Stomach (tissue), 9 donors: ENCODE data around the gene LDLR. TPM values are rescaled to one million over a fixed set of nuclear protein-coding genes. Genes with fewer than 3 reads are reported as not detected.
"Not testable (repeated sequence)": the region's sequence is repeated elsewhere in the genome, so short reads cannot be mapped to it uniquely, and the experiment has no call there.

ENCODE experiments used
- DNase-seq, 2 donors: peaks; one replicate each; pipeline versions ENCODE4 v3.0.0 to v3.0.0-alpha.2; 2013 to 2019
- H3K27ac ChIP-seq, 5 donors: fragments of 200-600 bp in 4 of 5; sonication (generic) in 4 of 5; one replicate each; pipeline ENCODE4 v1.5.1; 2013 to 2019; ENCODE audit warnings: mild to moderate bottlenecking in 1 of 5, moderate library complexity in 1 of 5
- H3K27me3 ChIP-seq, 3 donors: fragments of 200-600 bp; sonication (generic); one replicate each; pipeline ENCODE4 v1.5.1; 2017 to 2019; ENCODE audit warnings: mixed run types in 1 of 3
- H3K36me3 ChIP-seq, 4 donors: fragments of 200-600 bp; sonication (generic); 1 replicate in 3 of 4; 2 replicates in 1 of 4; pipeline ENCODE4 v1.5.1; 2016 to 2019
- H3K4me1 ChIP-seq, 4 donors: fragments of 200-600 bp; sonication (generic); one replicate each; pipeline ENCODE4 v1.5.1; 2016 to 2019
- H3K4me3 ChIP-seq, 4 donors: fragments of 200-600 bp; sonication (generic) in 3 of 4; one replicate each; pipeline ENCODE4 v1.5.1; 2016 to 2019; ENCODE audit warnings: mild to moderate bottlenecking in 1 of 4
- H3K9me3 ChIP-seq, 4 donors: fragments of 200-600 bp; sonication (generic); one replicate each; pipeline ENCODE4 v1.5.1; 2016 to 2019
- CTCF ChIP-seq, 7 experiments: fragments of 450-650 bp in 4 of 7; fragments of 200-600 bp in 3 of 7; sonication (generic) in 3 of 7; IDR thresholded peaks; one replicate each; pipeline ENCODE4 v1.5.1; 2016 to 2019; ENCODE audit warnings: antibody characterized with exemption in 7 of 7, control low read depth in 2 of 7, mild to moderate bottlenecking in 1 of 7
- EP300 ChIP-seq: sonication (generic); formaldehyde crosslinking; IDR thresholded peaks from one replicate; pipeline ENCODE4 v1.6.1; 2017; ENCODE audit warnings: antibody characterized with exemption
- POLR2A ChIP-seq, 4 donors: fragments of 450-650 bp; IDR thresholded peaks; one replicate each; pipeline ENCODE4 v1.6.1; 2016; ENCODE audit warnings: antibody characterized with exemption in 4 of 4, control low read depth in 2 of 4, mild to moderate bottlenecking in 1 of 4, moderate library complexity in 1 of 4
- POLR2AphosphoS5 ChIP-seq, 3 donors: sonication (generic); formaldehyde crosslinking; IDR thresholded peaks; one replicate each; pipeline ENCODE4 v1.6.1; 2016; ENCODE audit warnings: antibody characterized with exemption in 3 of 3
- WGBS, 5 donors: extraction: QIAGEN DNeasy Blood & Tissue Kit in 3 of 5; methylation state at CpG; one replicate each; pipeline versions ENCODE4 v1.1.5 to v1.1.7; 2013 to 2018; 5-methylcytosine and 5-hydroxymethylcytosine counted together
- intact Hi-C: fragments of 100-400 bp; cut with DNase I; formaldehyde crosslinking; loops from one replicate; pipeline ENCODE4 v1.15.1; 2023; ENCODE audit warnings: low total_unique reads
- polyA plus RNA-seq, 3 donors: library from polyadenylated mRNA; stranded (reverse); fragments of 200-250 nt; gene quantifications; one replicate each; pipeline ENCODE4 v1.2.3, GENCODE V29; 2013
- total RNA-seq, 5 donors: library from RNA; depleted of rRNA; stranded (reverse); fragments of >200 nt; gene quantifications; one replicate each; pipeline versions ENCODE4 v1.1.0 to v1.2.3, GENCODE V29; 2014 to 2016
- donor health status: healthy with polysubstance abuse.
- donor health status: Bipolar disorder and iron deficiency.
- donor health status: healthy.

Gene LDLR
- total and polyA plus RNA-seq, 8 donors: 23.2 to 626 (median 87.2) TPM

GRCh38 chr19:11115042-11115441 is 25.8 kb downstream of the LDLR start:
- no peaks in the 10 kb centered on the region for H3K27me3 ChIP-seq
- H3K27ac ChIP-seq: peak overlapping the region in 2 of 5 donors; percentile 5 to 9
- WGBS, 5 donors: 79 to 95% (median 87%) methylated on average over 5 of the region's 5 CpGs
- H3K9me3 ChIP-seq: no peaks in the 10 kb centered on the region
- no peaks in the 10 kb centered on the region for H3K4me1 ChIP-seq
- peaks cover 88 to 100% (median 99%) of the 10 kb centered on the region in 4 donors for H3K36me3 ChIP-seq
- no peak overlapping the region for H3K4me3 ChIP-seq
- intact Hi-C loops: no loop called here
- TF ChIP-seq POLR2AphosphoS5 (IDR thresholded peaks at IDR 0.05): no peak
- no peak for TF ChIP-seq POLR2A (IDR thresholded peaks at IDR 0.05)
- no peak for TF ChIP-seq CTCF (IDR thresholded peaks at IDR 0.05)
- TF ChIP-seq EP300: no peak
- DNase-seq: no peak

GRCh38 chr19:11115895-11116446 is 26.7 kb downstream of the LDLR start:
- Histone ChIP-seq H3K4me3 (no peak overlapping the region), H3K36me3 (peaks cover 87 to 100% (median 99%) of the 10 kb centered on the region in 4 donors), H3K9me3 (no peaks in the 10 kb centered on the region), H3K27ac (peak overlapping the region in 1 of 5 donors; percentile 5), H3K27me3 (no peaks in the 10 kb centered on the region), H3K4me1 (no peaks in the 10 kb centered on the region)
- intact Hi-C loops: no loop called here
- TF ChIP-seq POLR2A (IDR thresholded peaks at IDR 0.05): no peak
- TF ChIP-seq CTCF (IDR thresholded peaks at IDR 0.05): no peak
- TF ChIP-seq EP300: no peak
- WGBS, 5 donors: 57 to 85% (median 80%) methylated on average over 11 of the region's 11 CpGs
- DNase-seq: no peak

- intact Hi-C loops: no loop called here
- H3K27me3 ChIP-seq: no peaks in the 10 kb centered on the region
- H3K36me3 ChIP-seq: peaks cover 82 to 100% (median 99%) of the 10 kb centered on the region in 4 donors
- WGBS, 5 donors: 88 to 96% (median 93%) methylated on average over 9 of the region's 9 CpGs
- no peak for TF ChIP-seq POLR2A (IDR thresholded peaks at IDR 0.05)
- no peak for TF ChIP-seq CTCF (IDR thresholded peaks at IDR 0.05)
- no peak for TF ChIP-seq EP300
- TF ChIP-seq POLR2AphosphoS5 (IDR thresholded peaks at IDR 0.05): no peak
- no peak for DNase-seq
- H3K27ac ChIP-seq: no peak overlapping the region
- H3K4me3 ChIP-seq: no peak overlapping the region
- H3K9me3 ChIP-seq: no peaks in the 10 kb centered on the region
- H3K4me1 ChIP-seq: no peaks in the 10 kb centered on the region
These were observed 27.2 kb downstream of the LDLR start for GRCh38 chr19:11116507-11116906.

- 90 to 97% (median 93%) methylated on average over 13 to 17 of the region's 17 CpGs for WGBS, 5 donors
- intact Hi-C loops: loop anchor here (5.0 kb wide), 1 partner anchor 85 kb away; no protein-coding TSS in a partner anchor
- peaks cover 54 to 97% (median 92%) of the 10 kb centered on the region in 4 donors for H3K36me3 ChIP-seq
- not testable (repeated sequence) for H3K27ac ChIP-seq, H3K9me3 ChIP-seq, H3K27me3 ChIP-seq, H3K4me3 ChIP-seq, H3K4me1 ChIP-seq, DNase-seq
These were observed 32.7 kb downstream of the LDLR start for GRCh38 chr19:11121963-11122362.

GRCh38 chr19:11123114-11123513 is 33.9 kb downstream of the LDLR start:
- Histone ChIP-seq H3K27ac (no peak overlapping the region), H3K36me3 (peaks cover 53 to 97% (median 92%) of the 10 kb centered on the region in 4 donors), H3K27me3 (no peaks in the 10 kb centered on the region), H3K4me3 (no peak overlapping the region), H3K4me1 (peaks cover 0 to 8% (median 5%) of the 10 kb centered on the region in 4 donors), H3K9me3 (no peaks in the 10 kb centered on the region)
- intact Hi-C loops: loop anchor here (5.0 kb wide), 1 partner anchor 86 kb away; no protein-coding TSS in a partner anchor
- WGBS, 5 donors: 78 to 87% (median 84%) methylated on average over 7 to 13 of the region's 13 CpGs
- no peak for TF ChIP-seq CTCF (IDR thresholded peaks at IDR 0.05)
- DNase-seq: no peak

GRCh38 chr19:11124157-11124556 is 34.9 kb downstream of the LDLR start:
- H3K4me1 ChIP-seq, DNase-seq, H3K27ac ChIP-seq, H3K9me3 ChIP-seq, H3K27me3 ChIP-seq, H3K4me3 ChIP-seq: not testable (repeated sequence)
- H3K36me3 ChIP-seq: peaks cover 55 to 98% (median 92%) of the 10 kb centered on the region in 4 donors
- 94 to 98% (median 97%) methylated on average over 3 to 4 of the region's 4 CpGs for WGBS, 5 donors
- intact Hi-C loops: loop anchor here (5.0 kb wide), 1 partner anchor 87 kb away; no protein-coding TSS in a partner anchor
